Keratinocyte (primary cell): Measurements from ENCODE around the gene HAO2. TPM values are rescaled to one million over a fixed set of nuclear protein-coding genes. Genes with fewer than 3 reads are reported as not detected.

Source experiments
- DNase-seq: peaks from one replicate; pipeline ENCODE4 v3.0.0-alpha.2; 2011; ENCODE audit warnings: low read depth, missing footprints, low spot score
- FAIRE-seq: peaks from 2 replicates; lab custom pipeline; 2011; peaks lifted over from hg19 to GRCh38; lab: Jason Lieb, UNC
- H2AFZ ChIP-seq: 2 replicates; pipeline ENCODE4 v1.6.0; 2012; ENCODE audit warnings: low read length, control low read depth, inconsistent platforms; ENCODE audit not compliant: control insufficient read depth
- H3K27ac ChIP-seq: 2 replicates; pipeline ENCODE4 v1.5.1; 2011; ENCODE audit warnings: low read length; ENCODE audit not compliant: control insufficient read depth, insufficient read depth
- H3K27me3 ChIP-seq: 3 replicates; pipeline ENCODE4 v1.6.0; 2011; ENCODE audit warnings: low read length; ENCODE audit not compliant: control insufficient read depth, insufficient read depth; ENCODE audit errors: extremely low read depth
- H3K36me3 ChIP-seq, 2 experiments: 2 replicates in 1 of 2; 3 replicates in 1 of 2; pipeline ENCODE4 v1.5.1; 2011; ENCODE audit warnings: low read length in 2 of 2, mild to moderate bottlenecking in 1 of 2; ENCODE audit not compliant: control insufficient read depth in 2 of 2, insufficient read depth in 2 of 2; ENCODE audit errors: extremely low read depth in 1 of 2
- H3K4me1 ChIP-seq: 3 replicates; pipeline ENCODE4 v1.5.1; 2011; ENCODE audit warnings: low read length; ENCODE audit not compliant: control insufficient read depth, insufficient read depth; ENCODE audit errors: extremely low read depth
- H3K4me2 ChIP-seq: 3 replicates; pipeline ENCODE4 v1.6.0; 2011; ENCODE audit warnings: low read depth, low read length; ENCODE audit not compliant: control insufficient read depth, insufficient read depth; ENCODE audit errors: extremely low read depth
- H3K4me3 ChIP-seq, 3 experiments: fragments of 200-600 bp in 1 of 3; sonication (generic) in 1 of 3; 2 replicates in 2 of 3; 3 replicates in 1 of 3; pipeline ENCODE4 v1.5.1; 2011 to 2016; ENCODE audit warnings: low read length in 3 of 3, mild to moderate bottlenecking in 3 of 3, control low read depth in 2 of 3, inconsistent platforms in 1 of 3, low read depth in 1 of 3, mixed read lengths in 1 of 3, mixed run types in 1 of 3, moderate library complexity in 1 of 3; ENCODE audit not compliant: control insufficient read depth in 2 of 3, insufficient read depth in 2 of 3; ENCODE audit errors: extremely low read depth in 1 of 3
- H3K79me2 ChIP-seq: 2 replicates; pipeline ENCODE4 v1.6.0; 2012; ENCODE audit warnings: low read length; ENCODE audit not compliant: control insufficient read depth, insufficient read depth
- H3K9ac ChIP-seq: 3 replicates; pipeline ENCODE4 v1.6.0; 2011; ENCODE audit warnings: low read length; ENCODE audit not compliant: control insufficient read depth, insufficient read depth; ENCODE audit errors: extremely low read depth
- H3K9me1 ChIP-seq: 3 replicates; pipeline ENCODE4 v1.6.0; 2011; ENCODE audit warnings: low read length; ENCODE audit not compliant: control insufficient read depth, insufficient read depth; ENCODE audit errors: extremely low read depth
- H3K9me3 ChIP-seq: 2 replicates; pipeline ENCODE4 v1.5.1; 2012; ENCODE audit warnings: low read depth, low read length; ENCODE audit not compliant: control insufficient read depth
- H4K20me1 ChIP-seq: 3 replicates; pipeline ENCODE4 v1.6.0; 2011; ENCODE audit warnings: low read length; ENCODE audit not compliant: control insufficient read depth, insufficient read depth; ENCODE audit errors: extremely low read depth
- EZH2 ChIP-seq: IDR thresholded peaks from one replicate; pipeline ENCODE4 v1.6.1; 2012; ENCODE audit warnings: inconsistent platforms, mild to moderate bottlenecking, low read length, moderate library complexity
- dilution Hi-C: fragments of 300-500 bp; cut with MboI; formaldehyde crosslinking; loops from one replicate; pipeline ENCODE4 v1.7.0; 2020; ENCODE audit warnings: low sequenced_read_pairs; ENCODE audit not compliant: extremely low pct_ligation_motif_present
- polyA plus RNA-seq, 5 experiments: library from polyadenylated mRNA; depleted of rRNA in 3 of 5; stranded (reverse) in 3 of 5; stranded (forward) in 1 of 5; unstranded in 1 of 5; fragments of >200 nt; gene quantifications; 1 replicate in 1 of 5; 2 replicates in 3 of 5; 3 replicates in 1 of 5; pipeline versions ENCODE4 v1.2.1 to v1.2.3, GENCODE V29; 2011 to 2012; ENCODE audit warnings: missing spikeins in 2 of 5, low read depth in 1 of 5, low replicate concordance in 1 of 5
- TF ChIP-seq, protein P1 (sequence below), 3 experiments: IDR thresholded peaks in 1 of 3; conservative IDR thresholded peaks in 1 of 3; optimal IDR thresholded peaks in 1 of 3; 2 replicates in 2 of 3; 3 replicates in 1 of 3; pipeline versions ENCODE3 to v1.5.1; 2011; ENCODE audit warnings: low read length in 3 of 3, mild to moderate bottlenecking in 3 of 3, moderate library complexity in 2 of 3, control low read depth in 1 of 3, inconsistent platforms in 1 of 3; ENCODE audit not compliant: insufficient read depth in 2 of 3; ENCODE audit errors: extremely low read depth in 1 of 3

The HAO2 gene
- polyA plus RNA-seq, 1 donor (not counting 4 experiments of a cell fraction or from before 2014, with no cell fraction given): not detected

DNA sequence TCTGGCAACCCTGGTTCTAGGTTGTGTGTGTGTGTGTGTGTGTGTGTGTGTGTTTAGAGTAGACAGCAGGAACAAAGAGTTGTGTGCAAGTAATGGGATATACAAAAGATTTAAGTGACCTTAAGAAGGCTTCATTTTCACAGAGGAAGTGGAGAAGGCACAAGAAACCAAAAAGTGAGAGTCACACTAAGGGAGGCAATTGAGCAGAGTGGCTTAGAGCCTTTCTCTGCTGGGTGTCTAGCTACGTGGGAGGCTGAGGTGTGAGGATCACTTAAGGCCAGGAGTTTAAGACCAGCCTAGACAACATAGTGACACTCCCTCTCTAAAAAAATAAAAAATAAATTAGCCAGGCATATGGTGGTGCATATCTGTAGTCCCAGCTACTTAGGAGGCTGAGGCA, 44.4 kb upstream of the HAO2 start:
- Histone ChIP-seq H2AFZ (no peak overlapping the region), H3K27me3 (no peaks in the 10 kb centered on the region), H4K20me1 (no peaks in the 10 kb centered on the region), H3K4me1 (peaks cover 5% of the 10 kb centered on the region), H3K27ac (no peak overlapping the region), H3K36me3 (no peaks in the 10 kb centered on the region), H3K9me3 (no peaks in the 10 kb centered on the region), H3K9ac (no peak overlapping the region), H3K4me3 (no peak overlapping the region), H3K9me1 (no peaks in the 10 kb centered on the region), H3K79me2 (no peaks in the 10 kb centered on the region), H3K4me2 (no peak overlapping the region)
- TF ChIP-seq EZH2: no peak
- TF ChIP-seq, protein P1, sequence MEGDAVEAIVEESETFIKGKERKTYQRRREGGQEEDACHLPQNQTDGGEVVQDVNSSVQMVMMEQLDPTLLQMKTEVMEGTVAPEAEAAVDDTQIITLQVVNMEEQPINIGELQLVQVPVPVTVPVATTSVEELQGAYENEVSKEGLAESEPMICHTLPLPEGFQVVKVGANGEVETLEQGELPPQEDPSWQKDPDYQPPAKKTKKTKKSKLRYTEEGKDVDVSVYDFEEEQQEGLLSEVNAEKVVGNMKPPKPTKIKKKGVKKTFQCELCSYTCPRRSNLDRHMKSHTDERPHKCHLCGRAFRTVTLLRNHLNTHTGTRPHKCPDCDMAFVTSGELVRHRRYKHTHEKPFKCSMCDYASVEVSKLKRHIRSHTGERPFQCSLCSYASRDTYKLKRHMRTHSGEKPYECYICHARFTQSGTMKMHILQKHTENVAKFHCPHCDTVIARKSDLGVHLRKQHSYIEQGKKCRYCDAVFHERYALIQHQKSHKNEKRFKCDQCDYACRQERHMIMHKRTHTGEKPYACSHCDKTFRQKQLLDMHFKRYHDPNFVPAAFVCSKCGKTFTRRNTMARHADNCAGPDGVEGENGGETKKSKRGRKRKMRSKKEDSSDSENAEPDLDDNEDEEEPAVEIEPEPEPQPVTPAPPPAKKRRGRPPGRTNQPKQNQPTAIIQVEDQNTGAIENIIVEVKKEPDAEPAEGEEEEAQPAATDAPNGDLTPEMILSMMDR (optimal IDR thresholded peaks at IDR 0.05 in 1 of 3, IDR thresholded peaks at IDR 0.05 in 1 of 3, conservative IDR thresholded peaks at IDR 0.05 in 1 of 3; ENCODE audit: extremely low read depth in 1 of 3, insufficient read depth in 2 of 3, low read length in 3 of 3): no peak
- DNase-seq (no peak), FAIRE-seq (no peak)
- dilution Hi-C loops: no loop called here

DNA sequence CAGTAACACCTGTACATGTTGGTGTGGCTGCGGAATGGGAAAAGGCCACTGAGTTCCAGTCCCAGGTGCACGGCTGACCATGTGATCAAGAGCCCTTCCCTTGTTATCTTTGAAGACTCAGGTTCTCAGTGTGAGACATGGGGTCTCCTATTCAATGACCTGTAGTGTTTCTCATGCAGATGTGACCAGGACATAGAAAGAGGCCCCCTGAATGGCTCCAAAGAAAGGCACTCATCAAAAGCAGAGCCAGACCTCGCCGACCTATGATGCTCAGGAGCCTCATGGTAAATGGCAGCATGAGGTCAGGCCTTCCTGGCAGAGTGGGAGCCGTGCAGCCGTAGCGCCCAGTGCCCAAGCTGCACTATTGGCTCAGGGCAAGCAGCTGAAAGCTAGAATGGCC, 42.3 kb upstream of the HAO2 start:
- Histone ChIP-seq H3K27ac (no peak overlapping the region), H3K9me1 (no peaks in the 10 kb centered on the region), H3K9me3 (no peaks in the 10 kb centered on the region), H2AFZ (no peak overlapping the region), H3K9ac (no peak overlapping the region), H3K36me3 (no peaks in the 10 kb centered on the region), H3K4me1 (peaks cover 5% of the 10 kb centered on the region), H3K79me2 (no peaks in the 10 kb centered on the region), H3K27me3 (no peaks in the 10 kb centered on the region), H4K20me1 (no peaks in the 10 kb centered on the region), H3K4me2 (no peak overlapping the region), H3K4me3 (no peak overlapping the region)
- dilution Hi-C loops: no loop called here
- TF ChIP-seq, protein P1 (optimal IDR thresholded peaks at IDR 0.05 in 1 of 3, IDR thresholded peaks at IDR 0.05 in 1 of 3, conservative IDR thresholded peaks at IDR 0.05 in 1 of 3; ENCODE audit: extremely low read depth in 1 of 3, insufficient read depth in 2 of 3, low read length in 3 of 3): no peak
- TF ChIP-seq EZH2: no peak
- FAIRE-seq (no peak), DNase-seq (no peak)
